GM19099 (cell line): ENCODE results near the gene FCRLB.

ENCODE experiments used
- POLR2A ChIP-seq: IDR thresholded peaks from 3 replicates; pipeline ENCODE4 v1.6.1; 2011; ENCODE audit warnings: low read depth; ENCODE audit not compliant: insufficient read length; ENCODE audit errors: extremely low read depth

FCRLB gene

DNA sequence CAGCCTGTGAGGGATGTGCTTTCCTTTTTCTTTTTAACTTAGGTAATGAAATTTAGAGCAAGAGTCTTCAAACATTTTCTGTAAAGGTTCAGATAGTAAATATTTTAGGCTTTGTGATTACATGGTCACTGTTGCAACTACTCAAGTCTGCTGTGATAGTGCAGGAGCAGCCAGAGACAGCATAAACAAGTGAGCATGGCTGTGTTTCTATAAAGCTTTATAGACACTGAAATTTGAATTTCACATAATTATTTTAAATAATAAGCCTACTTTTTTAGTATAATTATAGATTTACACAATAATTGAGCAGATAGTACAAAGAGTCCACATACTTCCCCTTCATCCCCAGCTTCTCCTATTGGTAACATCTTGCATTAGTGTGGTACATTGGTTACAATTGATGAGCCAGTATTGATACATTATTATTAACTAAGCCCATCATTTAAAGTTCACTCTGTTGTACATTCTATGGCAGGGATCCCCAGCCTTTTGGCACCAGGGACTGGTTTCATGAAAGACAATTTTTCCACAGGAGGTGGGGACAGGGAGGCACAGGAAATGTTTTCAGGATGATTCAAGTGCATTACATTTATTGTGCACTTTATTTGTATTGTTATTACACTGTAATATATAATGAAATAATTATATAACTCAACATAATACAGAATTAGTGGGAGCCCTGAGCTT lies 47.8 kb downstream of the FCRLB start:
- TF ChIP-seq POLR2A: no peak

- TF ChIP-seq POLR2A: no peak
Measured at GRCh38 chr1:161770250-161770649, 48.9 kb downstream of the FCRLB start.

DNA sequence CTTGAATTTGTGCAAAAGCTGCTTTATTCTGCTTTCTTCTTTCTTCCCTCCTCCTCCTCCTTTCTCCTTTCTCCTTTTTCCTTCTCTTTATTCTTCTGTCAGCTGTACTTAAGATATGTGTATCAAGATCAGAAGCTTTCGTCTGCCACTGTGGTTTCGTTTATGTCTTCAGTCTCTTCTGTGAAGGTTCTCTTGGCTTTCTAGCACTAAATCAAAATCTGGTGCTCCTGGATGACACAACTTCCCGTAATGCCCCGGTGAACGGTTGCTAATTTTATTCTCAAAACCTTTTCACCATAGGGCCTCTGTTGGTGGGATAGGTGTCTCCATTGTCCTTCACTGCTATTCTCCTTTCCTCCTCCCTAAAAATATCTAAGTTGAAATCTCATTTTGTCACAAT lies 49.8 kb downstream of the FCRLB start:
- TF ChIP-seq POLR2A: no peak

DNA sequence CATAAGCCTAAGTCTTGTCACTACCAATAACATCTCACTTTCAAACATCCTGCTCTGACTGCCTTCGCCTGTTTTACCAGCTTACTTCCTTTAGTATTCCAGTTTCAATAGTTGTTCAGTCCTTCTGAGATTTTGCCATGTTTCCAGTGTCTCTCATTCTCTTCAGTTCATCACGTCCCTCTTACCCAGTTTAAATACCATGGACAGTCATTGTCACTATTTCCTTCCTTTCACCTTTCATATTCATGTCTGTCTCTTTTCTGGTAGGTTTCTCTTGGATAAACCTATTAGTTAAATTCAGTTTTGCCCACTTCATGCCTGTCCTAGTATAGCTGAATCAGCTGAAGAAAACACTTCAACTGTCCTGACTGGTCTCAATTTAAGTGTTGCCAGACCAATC lies 50.6 kb downstream of the FCRLB start:
- TF ChIP-seq POLR2A: no peak

- no peak for TF ChIP-seq POLR2A
Measured at GRCh38 chr1:161772397-161772796, 51.1 kb downstream of the FCRLB start.

GRCh38 chr1:161773791-161774190 lies 52.4 kb downstream of the FCRLB start:
- no peak for TF ChIP-seq POLR2A

- no peak for TF ChIP-seq POLR2A
Measured at GRCh38 chr1:161777261-161777660, 55.9 kb downstream of the FCRLB start.
